Renal pelvis (tissue), 4 donors: Measurements from ENCODE around the gene SLC25A21. TPM values are rescaled to one million over a fixed set of nuclear protein-coding genes. Genes with fewer than 3 reads are reported as not detected.
"Not testable (repeated sequence)": the region's sequence is repeated elsewhere in the genome, so short reads cannot be mapped to it uniquely, and the experiment has no call there.

ENCODE experiments used
- DNase-seq: peaks from one replicate; pipeline ENCODE4 v3.0.0-alpha.2; 2013
- polyA plus RNA-seq, 3 donors: library from polyadenylated mRNA; unstranded; fragments of 120-200 nt; gene quantifications; one replicate each; pipeline ENCODE4 v1.2.1, GENCODE V29; 2013; ENCODE audit not compliant: insufficient read length in 3 of 3

SLC25A21 gene
- polyA plus RNA-seq, 3 donors: 3.3 to 4.3 (median 3.3) TPM

GRCh38 chr14:36988989-36989388 is 183.4 kb downstream of the SLC25A21 start:
- DNase-seq: no peak

DNA sequence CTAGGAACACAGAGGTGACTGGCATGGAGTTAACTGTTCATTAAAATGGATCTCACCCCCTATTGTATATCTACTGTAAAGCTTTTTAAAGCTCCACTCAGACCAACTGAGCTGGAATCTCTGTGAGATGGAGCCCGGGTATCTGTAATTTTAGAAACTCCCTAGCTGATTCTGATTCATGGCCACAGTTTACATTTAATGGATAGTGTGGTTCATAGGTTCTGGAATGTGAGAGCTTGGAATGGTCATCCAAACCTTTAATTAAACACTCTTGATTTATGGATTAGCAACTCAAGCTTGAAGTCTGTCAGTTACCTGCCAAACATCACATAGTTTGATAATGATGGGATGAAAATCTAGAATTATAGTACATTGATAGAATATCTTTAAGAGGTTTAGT is 183.8 kb downstream of the SLC25A21 start:
- DNase-seq: no peak

DNA sequence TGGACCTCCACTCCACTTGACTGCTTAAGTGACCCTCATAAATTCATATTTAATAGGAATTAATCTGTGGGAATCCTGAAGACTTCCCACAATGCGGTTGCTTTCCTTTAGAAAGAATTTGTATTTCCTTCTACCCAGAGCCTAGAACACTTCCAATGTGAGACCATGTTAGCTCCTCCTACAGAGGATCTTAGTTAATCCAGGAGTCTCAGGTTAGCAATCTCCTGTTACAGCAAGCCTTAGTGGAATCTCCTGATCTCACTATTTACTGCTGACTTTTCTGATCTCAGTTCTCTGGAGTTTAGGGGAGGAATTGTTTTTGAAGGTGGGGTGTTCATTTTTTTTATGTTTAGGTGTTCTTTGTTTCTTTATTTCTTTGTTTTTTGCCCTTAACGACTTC is 186.0 kb downstream of the SLC25A21 start:
- DNase-seq: no peak

DNA sequence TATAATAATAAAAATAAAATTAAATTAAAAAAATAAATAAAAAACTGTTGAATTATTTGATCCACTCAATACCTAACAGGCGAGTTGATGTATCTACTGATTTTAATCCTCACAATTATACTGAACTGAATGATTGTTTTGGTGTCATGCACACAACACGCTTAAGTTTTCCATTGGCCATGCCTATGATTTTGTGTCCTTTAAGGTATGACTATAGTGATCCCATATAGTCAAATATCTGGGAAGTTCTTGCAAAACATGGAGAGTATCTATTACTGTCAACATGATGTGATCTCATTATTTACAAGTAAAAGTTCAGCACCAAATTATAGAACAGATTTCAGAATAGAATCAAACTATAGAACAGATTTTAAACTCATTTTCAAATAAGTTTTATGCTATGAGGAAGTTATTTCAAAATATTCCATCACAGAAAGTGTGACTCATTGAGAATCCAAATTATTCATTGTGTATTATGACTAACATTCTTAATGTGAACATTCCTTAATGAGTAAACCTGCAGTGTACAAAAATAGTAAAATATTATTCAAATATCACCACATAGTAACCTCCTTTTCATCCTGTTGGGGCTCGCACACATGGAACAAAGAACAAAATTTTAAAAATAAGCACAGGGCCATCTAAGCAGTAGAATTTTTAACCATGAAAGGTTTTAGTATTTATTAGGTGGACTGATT is 190.4 kb downstream of the SLC25A21 start:
- no peak for DNase-seq

- not testable (repeated sequence) for DNase-seq
Observed at GRCh38 chr14:36980413-36980812, 192.0 kb downstream of the SLC25A21 start.

GRCh38 chr14:36979863-36980262 is 192.5 kb downstream of the SLC25A21 start:
- no peak for DNase-seq

DNA sequence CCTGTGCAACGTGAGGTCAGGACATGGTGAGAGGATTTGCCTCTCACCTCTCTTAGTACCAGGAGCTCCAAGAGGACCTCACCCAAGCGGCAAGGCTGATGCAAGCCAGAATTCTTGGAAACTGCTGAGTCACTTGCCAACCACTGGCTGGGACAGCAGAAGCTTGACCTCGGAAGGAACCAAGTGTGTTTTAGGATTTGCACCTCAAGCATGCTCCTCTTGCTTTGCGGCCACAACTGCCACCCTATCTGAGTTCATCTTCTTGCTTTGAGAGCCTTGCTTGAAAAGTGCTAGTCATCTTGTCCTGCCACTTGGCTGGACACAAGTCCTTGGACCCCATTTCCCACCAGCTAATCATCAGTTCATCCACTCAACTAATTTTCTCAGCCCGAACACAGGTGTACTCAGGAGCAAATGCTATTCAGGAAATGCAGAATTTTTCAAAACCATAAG is 195.8 kb downstream of the SLC25A21 start:
- DNase-seq: no peak

GRCh38 chr14:36975834-36976233 is 196.6 kb downstream of the SLC25A21 start:
- peak; percentile 17 for DNase-seq

- no peak for DNase-seq
Observed at GRCh38 chr14:36974985-36975384, 197.4 kb downstream of the SLC25A21 start.

- DNase-seq: no peak
Observed at GRCh38 chr14:36973806-36974442, 198.5 kb downstream of the SLC25A21 start.

- no peak for DNase-seq
Observed at GRCh38 chr14:36971263-36971855, 201.0 kb downstream of the SLC25A21 start.

DNA sequence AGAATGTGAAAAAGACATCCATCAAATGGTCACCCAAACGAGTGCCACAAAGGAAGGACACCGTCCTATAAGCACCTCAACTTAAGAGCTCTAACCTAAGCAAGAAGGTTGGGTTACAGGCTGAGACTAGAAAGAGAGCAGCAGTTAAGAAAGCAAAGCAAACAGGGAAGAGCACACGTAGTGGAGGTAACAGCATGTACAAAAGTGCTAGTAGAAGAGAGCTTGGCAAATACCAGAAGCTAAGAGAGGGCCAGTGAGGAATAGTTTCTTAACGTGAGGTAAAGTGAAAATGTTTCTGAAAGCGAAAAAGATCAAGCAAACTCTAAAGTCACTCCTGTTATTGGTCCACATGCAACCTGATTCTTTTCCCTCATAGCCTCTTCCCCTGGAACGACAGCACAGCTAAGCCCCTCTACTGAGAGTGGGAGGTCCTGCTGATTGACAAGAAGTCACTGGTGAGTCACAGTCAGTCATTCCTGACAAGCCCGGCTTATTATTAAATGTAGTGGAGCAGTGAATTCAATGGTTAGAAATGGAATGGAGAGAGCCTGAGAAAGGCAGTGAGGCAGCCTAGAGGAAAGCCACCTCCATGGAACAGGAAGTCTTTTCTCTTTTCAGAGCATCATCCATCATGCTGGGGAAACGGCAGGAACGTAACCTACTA is 204.4 kb downstream of the SLC25A21 start:
- DNase-seq: no peak

GRCh38 chr14:36955967-36956366 is 216.4 kb downstream of the SLC25A21 start:
- no peak for DNase-seq

DNA sequence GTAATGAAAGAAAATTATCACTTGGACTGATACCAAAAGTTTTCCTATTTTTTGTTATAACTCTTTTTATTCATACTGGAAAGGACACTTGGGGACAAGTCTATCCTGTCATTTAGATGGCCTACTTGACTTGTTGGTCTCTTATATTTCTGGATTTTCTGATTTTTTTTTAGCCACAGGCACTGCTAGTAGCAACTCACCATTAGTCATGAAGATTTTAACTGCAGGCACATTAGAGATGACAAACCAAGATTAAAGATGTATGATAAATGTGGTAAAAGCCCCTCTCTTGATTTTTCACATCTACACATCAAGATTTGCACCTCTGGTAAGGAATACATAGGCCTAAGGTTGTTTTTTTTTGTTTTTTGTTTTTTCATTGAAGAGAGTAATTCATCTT is 217.0 kb downstream of the SLC25A21 start:
- DNase-seq: no peak

DNA sequence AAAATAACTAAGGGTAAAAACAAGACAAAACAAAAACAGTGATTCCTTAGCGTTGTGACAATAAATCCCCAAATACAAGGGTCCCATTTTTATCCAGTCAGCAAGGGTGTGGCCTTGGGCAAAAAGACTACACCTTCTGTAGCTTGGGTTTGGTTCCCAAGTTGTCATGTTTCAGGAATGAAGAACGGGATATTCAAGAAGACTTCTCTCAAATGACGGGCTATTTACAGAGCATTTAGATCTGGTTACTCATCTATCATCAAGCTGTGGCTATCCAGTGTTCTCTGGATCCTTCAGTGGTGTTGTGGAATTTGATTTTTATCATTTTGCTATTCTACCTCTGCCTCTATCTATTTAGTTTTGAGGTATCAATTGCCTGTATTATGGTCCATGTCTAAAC is 219.7 kb downstream of the SLC25A21 start:
- no peak for DNase-seq

- DNase-seq: no peak
Observed at GRCh38 chr14:36951380-36951911, 221.0 kb downstream of the SLC25A21 start.

DNA sequence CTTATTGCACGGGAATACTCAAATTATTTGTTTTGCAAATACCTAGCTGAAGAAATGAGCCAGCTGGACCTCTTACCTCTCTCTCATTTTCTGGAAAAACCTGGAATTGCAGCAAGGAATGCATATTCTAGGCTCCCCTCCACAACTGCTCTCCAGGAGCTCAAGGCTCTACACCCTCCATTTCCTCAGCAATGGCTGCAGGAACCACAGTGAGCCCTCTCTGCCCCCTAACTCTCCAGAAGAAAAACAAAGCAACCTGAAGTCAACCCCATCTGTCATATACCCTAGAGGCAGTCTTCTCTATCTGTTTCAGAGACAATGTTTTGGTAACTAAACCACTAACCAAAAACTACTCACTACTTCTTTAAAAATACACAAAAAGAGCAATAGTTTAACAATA is 221.6 kb downstream of the SLC25A21 start:
- no peak for DNase-seq

DNA sequence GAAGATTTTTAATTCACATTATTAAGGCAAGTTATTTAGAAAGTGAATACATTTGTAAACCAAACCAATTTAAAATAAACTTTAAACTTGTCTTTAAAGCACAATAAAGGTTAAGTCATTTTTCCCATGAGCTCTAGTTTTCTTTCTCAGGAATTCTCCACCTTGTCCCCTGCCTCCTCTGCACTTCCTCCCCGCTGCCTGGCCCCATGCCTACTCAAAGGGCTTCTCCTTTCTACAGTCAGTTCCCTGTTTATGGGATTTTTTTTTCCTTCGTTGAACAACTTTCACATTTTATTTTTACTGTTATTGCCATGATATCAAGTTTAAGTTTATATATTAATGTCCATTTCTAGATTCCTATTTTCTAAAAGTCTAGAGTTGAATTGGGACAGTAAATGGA is 223.0 kb downstream of the SLC25A21 start:
- DNase-seq: no peak

- DNase-seq: no peak
Observed at GRCh38 chr14:36948157-36948859, 224.1 kb downstream of the SLC25A21 start.

DNA sequence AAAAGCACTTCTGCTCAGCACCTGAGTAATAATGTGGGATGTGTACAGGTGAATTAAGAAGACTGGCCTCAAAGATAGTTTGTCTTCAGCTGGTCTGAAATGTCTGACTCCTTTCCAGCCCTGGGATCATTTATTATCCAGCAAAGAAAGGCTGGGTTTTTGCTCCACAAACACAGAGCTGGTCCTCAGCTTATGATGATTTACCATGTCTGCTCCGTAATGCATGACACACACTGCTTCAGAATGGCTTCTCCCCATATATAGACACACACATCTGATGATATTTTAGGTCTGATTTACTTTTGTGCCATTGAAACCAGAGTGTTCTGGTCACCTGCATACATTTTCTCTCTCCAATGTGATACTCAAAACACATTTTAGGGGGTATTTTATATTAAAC is 225.0 kb downstream of the SLC25A21 start:
- no peak for DNase-seq

DNA sequence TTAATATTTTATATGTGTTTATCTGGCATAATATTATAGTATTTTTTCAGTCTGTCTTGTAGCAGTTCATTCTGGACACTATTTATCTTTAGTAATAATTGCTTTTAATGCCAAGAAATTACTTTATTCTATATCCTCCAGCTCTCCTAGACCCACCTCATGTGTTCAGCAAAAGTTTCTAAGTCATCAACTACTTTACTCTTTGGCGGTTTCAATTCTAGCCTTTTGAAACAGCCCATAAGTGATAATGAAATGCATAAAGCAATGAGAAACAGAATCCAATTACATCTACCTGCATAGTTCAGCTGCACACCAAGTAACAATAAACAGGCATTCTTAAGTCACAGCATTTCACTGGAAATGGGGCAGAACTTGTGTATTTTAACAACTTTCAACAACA is 225.5 kb downstream of the SLC25A21 start:
- no peak for DNase-seq
